Measurements from ENCODE around the gene PLEKHG5. TPM values are rescaled to one million over a fixed set of nuclear protein-coding genes. Genes with fewer than 3 reads are reported as not detected.

Gene PLEKHG5
- total and polyA plus RNA-seq, 4 experiments from 2014 or later: 1.7 to 11.8 (median 6.2) TPM

DNA sequence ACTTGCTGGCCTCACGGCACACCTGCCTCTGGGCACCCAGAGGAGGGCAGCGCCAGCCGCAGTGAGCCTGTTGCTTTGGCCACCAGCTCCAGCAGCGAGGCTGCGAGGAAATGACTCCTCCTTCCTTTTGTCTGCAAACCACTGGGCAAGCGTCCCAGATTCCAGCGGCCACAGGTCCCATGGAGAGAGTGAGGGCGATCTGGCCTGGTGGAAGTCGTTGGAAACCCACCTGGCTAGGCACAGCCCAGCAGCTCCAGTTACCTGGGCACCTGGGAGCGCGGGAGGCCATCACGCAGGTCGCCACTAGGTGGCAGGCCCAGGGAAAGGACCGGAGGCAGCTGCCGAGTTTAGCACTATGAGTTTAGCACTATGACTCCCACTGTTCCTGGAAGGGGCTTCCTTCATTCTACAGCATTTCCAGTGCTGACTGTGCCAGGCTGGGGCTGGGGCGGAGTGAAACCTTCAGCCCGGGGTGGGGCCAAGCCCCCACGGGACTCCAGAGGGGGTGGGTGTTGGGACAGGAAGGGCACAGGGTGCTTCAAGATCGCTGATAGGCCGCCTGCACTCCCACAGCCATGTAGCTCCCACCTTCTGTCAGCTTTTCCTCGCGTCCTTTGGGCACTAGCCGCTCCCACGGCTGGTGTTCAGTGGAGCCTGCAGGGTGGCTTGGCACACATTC is 68.0 kb downstream of the PLEKHG5 start:
- Histone ChIP-seq H3K36me3 (ENCODE audit: insufficient read depth, low read length) (no peaks in the 10 kb centered on the region), H3K4me1 (ENCODE audit: insufficient read depth, low read length) (peaks cover 35% of the 10 kb centered on the region), H3K4me3 (ENCODE audit: low read length in 2 of 2) (peak overlapping the region in 1 of 2 donors; percentile 38), H3K27ac (ENCODE audit: low read depth, low read length) (no peak overlapping the region), H3K27me3 (ENCODE audit: insufficient read depth, low read length) (peaks cover 37% of the 10 kb centered on the region), H3K9me3 (ENCODE audit: control insufficient read depth in 1 of 2, low read length in 2 of 2) (no peaks in the 10 kb centered on the region)
- Mint-ChIP-seq H3K9me3 (no peaks in the 10 kb centered on the region), H3K27ac (no peak overlapping the region), H3K4me1 (peaks cover 6 to 35% (median 19%) of the 10 kb centered on the region in 4 donors), H3K4me3 (peak overlapping the region; percentile 46 to 76 (median 68)), H3K36me3 (no peaks in the 10 kb centered on the region), H3K27me3 (peaks cover 22 to 24% of the 10 kb centered on the region in 2 donors)
- intact Hi-C loops (cut with micrococcal nuclease): loop anchor here (1.0 kb wide), 5 partner anchors 15 to 223 kb away; partner anchors contain the start of gene NOL9
- POLR2A ChIA-PET (ENCODE audit: partially characterized antibody): interaction anchor here (0.7 to 2.8 kb wide), 6 partner anchors 14 to 179 kb away, joined by 3 to 16 read pairs (median 5); partner anchors contain the start of gene KLHL21
- CTCF ChIA-PET (ENCODE audit: partially characterized antibody): interaction anchor here (0.7 to 5.6 kb wide), 25 partner anchors 8 to 223 kb away, joined by 3 to 88 read pairs (median 4); partner anchors contain the start of gene PLEKHG5
- DNase-seq: peak; percentile 64 to 74 (median 69)

DNA sequence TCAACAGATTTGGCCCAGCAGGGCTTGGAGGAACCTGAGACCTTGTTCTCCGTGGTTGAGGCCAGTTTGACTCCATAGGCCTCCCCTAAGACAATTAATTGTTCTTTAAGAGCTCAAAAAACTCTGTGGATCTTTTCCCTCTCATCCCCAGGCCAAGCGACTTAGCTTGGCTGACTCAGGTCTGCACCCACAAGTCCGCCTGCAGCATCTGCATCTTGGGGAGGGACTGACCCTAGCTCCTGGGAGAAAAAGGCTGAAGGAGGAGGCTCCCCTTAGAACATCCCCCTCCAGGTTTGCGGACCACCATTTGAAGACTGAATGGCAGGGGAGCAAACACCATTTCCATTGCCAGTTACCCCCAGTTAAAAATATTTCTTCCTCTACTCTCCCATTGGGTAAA is 70.2 kb downstream of the PLEKHG5 start:
- Mint-ChIP-seq H3K27me3 (peaks cover 35 to 38% of the 10 kb centered on the region in 2 donors), H3K4me3 (peak overlapping the region in 1 of 8 donors; percentile 72), H3K36me3 (no peaks in the 10 kb centered on the region), H3K27ac (peak overlapping the region in 1 of 7 donors; percentile 21), H3K9me3 (no peaks in the 10 kb centered on the region), H3K4me1 (peaks cover 6 to 31% (median 19%) of the 10 kb centered on the region in 4 donors)
- Histone ChIP-seq H3K9me3 (ENCODE audit: control insufficient read depth in 1 of 2, low read length in 2 of 2) (no peaks in the 10 kb centered on the region), H3K27ac (ENCODE audit: low read depth, low read length) (no peak overlapping the region), H3K27me3 (ENCODE audit: insufficient read depth, low read length) (peaks cover 58% of the 10 kb centered on the region), H3K36me3 (ENCODE audit: insufficient read depth, low read length) (no peaks in the 10 kb centered on the region), H3K4me1 (ENCODE audit: insufficient read depth, low read length) (peaks cover 36% of the 10 kb centered on the region), H3K4me3 (ENCODE audit: low read length in 2 of 2) (no peak overlapping the region)
- no peak for DNase-seq
- ChIA-PET POLR2A (ENCODE audit: partially characterized antibody) (interaction anchor here (0.8 to 2.8 kb wide), 3 partner anchors 39 to 181 kb away, joined by 3 to 16 read pairs (median 3); no protein-coding TSS in a partner anchor), CTCF (ENCODE audit: partially characterized antibody) (interaction anchor here (0.8 to 5.6 kb wide), 11 partner anchors 9 to 225 kb away, joined by 3 to 88 read pairs (median 4); partner anchors contain the start of gene PLEKHG5)
- intact Hi-C loops (cut with micrococcal nuclease): no loop called here

DNA sequence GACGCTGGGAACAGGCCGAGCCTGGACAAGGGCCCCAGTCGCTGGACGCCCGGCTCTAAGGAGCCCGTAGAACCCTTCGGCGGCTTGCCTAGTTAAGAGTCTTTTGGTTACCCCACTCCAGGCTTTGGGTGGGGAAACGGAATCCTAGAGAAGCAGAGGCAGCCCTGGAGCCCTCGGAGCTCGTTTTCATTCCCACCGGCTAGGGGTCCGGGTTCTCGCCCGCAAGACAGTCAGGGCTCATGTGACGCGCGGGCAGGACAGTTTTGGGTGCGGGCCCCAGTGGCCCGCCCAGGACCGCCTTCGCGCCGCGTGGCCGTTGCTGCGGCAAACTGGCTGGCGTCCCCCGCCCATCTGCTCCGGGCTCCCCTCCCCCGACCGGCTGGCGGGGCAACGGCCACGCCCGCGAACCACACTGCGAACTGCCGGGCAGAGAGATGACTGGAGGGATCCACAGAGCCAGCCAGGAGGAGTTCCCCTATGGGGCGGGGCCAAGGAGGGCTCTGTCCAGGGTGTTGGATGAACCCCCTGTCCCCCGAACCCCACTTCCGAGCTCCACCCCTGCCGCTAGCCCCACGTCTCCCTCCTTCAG is 70.9 kb downstream of the PLEKHG5 start:
- no peaks in the 10 kb centered on the region for H3K36me3 Mint-ChIP-seq
- Histone ChIP-seq H3K9me3 (ENCODE audit: control insufficient read depth in 1 of 2, low read length in 2 of 2) (no peaks in the 10 kb centered on the region), H3K27me3 (ENCODE audit: insufficient read depth, low read length) (peaks cover 61% of the 10 kb centered on the region), H3K4me3 (ENCODE audit: low read length in 2 of 2) (no peak overlapping the region), H3K27ac (ENCODE audit: low read depth, low read length) (no peak overlapping the region), H3K36me3 (ENCODE audit: insufficient read depth, low read length) (no peaks in the 10 kb centered on the region), H3K4me1 (ENCODE audit: insufficient read depth, low read length) (peaks cover 36% of the 10 kb centered on the region)
- peak overlapping the region in 4 of 8 donors; percentile 27 to 72 (median 44) for H3K4me3 Mint-ChIP-seq
- H3K27me3 Mint-ChIP-seq: peaks cover 42 to 45% of the 10 kb centered on the region in 2 donors
- no peak for DNase-seq
- intact Hi-C loops (cut with micrococcal nuclease): no loop called here
- H3K4me1 Mint-ChIP-seq: peaks cover 7 to 28% (median 17%) of the 10 kb centered on the region in 4 donors
- POLR2A ChIA-PET (ENCODE audit: partially characterized antibody): interaction anchor here (0.7 to 1.4 kb wide), 3 partner anchors 18 to 72 kb away, joined by 3 to 4 read pairs (median 3); no protein-coding TSS in a partner anchor
- CTCF ChIA-PET (ENCODE audit: partially characterized antibody): interaction anchor here (1.0 to 5.6 kb wide), 8 partner anchors 8 to 72 kb away, joined by 3 to 88 read pairs (median 6); partner anchors contain the start of gene PLEKHG5
- no peak overlapping the region for H3K27ac Mint-ChIP-seq
- no peaks in the 10 kb centered on the region for H3K9me3 Mint-ChIP-seq

DNA sequence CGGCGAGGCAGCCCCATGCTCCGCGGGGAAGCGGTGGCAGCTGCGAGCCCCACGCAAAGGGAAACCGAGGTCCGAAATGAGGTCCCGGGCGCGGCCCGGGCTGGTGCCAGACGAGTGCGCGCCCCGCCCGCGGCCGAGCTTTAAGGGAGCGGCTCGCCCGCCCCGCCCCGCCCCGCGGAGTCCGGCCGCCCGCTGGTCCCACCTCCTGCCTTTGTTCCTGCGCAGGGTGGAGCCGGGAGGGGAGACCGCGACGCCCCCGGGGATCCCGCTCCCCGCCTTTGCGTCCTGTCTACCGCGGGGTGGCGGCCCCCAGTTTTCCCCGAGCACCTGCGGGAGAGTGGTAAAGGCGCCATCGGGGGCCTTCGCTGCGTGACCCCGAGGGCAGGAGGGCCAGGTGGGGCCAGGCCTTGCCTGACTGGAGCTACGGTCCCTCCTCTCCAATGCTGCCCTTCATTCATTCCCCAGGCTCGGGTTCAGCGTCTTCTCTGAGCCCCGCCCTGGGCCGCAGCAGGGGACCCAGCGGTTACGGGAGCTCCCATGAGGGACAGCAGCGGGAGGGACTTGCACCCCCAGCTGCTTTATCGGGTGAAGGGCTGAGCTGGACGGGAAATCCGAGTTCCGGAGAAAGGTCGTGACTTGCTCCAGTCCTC is 71.5 kb downstream of the PLEKHG5 start, which contains the start of gene HES2:
TSS of gene HES2 (minus strand) at position 116 of the 650 bp plus-strand sequence. CDS start at position 17, 99 bp downstream.
- CTCF ChIA-PET (ENCODE audit: partially characterized antibody): interaction anchor here (1.0 to 5.6 kb wide), 4 partner anchors 18 to 71 kb away, joined by 3 to 88 read pairs (median 19); partner anchors contain the start of gene PLEKHG5
- no peak for DNase-seq
- Mint-ChIP-seq H3K27me3 (peaks cover 49 to 50% of the 10 kb centered on the region in 2 donors), H3K36me3 (no peaks in the 10 kb centered on the region), H3K9me3 (no peaks in the 10 kb centered on the region), H3K4me3 (peak within 1 kb of the TSS in 7 of 8 donors; percentile 20 to 72 (median 41)), H3K4me1 (peaks cover 7 to 28% (median 15%) of the 10 kb centered on the region in 4 donors), H3K27ac (no peak within 1 kb of the TSS)
- Histone ChIP-seq H3K9me3 (ENCODE audit: control insufficient read depth in 1 of 2, low read length in 2 of 2) (no peaks in the 10 kb centered on the region), H3K27ac (ENCODE audit: low read depth, low read length) (no peak within 1 kb of the TSS), H3K27me3 (ENCODE audit: insufficient read depth, low read length) (peaks cover 62% of the 10 kb centered on the region), H3K4me1 (ENCODE audit: insufficient read depth, low read length) (peaks cover 30% of the 10 kb centered on the region), H3K36me3 (ENCODE audit: insufficient read depth, low read length) (no peaks in the 10 kb centered on the region), H3K4me3 (ENCODE audit: low read length in 2 of 2) (no peak within 1 kb of the TSS)
- POLR2A ChIA-PET (ENCODE audit: partially characterized antibody): interaction anchor here (0.7 to 1.4 kb wide), 2 partner anchors 18 to 40 kb away, joined by 3 to 4 read pairs; no protein-coding TSS in a partner anchor
- intact Hi-C loops (cut with micrococcal nuclease): no loop called here

DNA sequence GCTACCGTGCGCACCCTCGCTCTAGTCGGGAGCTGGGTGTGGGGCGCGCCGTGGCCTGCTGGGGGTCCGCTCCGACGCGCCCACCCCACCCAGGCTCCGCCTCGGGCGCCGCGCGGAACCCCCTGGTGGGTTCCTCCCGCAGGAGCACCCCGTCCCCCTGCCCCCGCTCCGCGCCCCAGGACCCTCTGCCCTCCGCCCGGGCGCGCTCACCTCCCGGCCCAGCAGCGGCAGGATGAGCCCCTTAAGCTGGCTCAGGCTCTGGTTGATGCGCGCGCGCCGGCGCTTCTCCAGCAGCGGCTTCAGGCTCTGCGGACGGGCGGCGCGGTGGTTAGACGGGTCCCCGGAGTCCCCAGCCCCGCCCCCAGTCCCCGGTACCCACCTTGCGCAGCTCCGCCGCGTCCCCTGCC is 72.1 kb downstream of the PLEKHG5 start:
- peaks cover 67% of the 10 kb centered on the region for H3K27me3 ChIP-seq (ENCODE audit: insufficient read depth, low read length)
- intact Hi-C loops (cut with micrococcal nuclease): no loop called here
- ChIA-PET POLR2A (ENCODE audit: partially characterized antibody) (interaction anchor here (0.7 to 1.4 kb wide), 2 partner anchors 19 to 41 kb away, joined by 3 to 4 read pairs; no protein-coding TSS in a partner anchor), CTCF (ENCODE audit: partially characterized antibody) (interaction anchor here (1.2 to 5.6 kb wide), 2 partner anchors 18 to 71 kb away, joined by 3 to 88 read pairs; no protein-coding TSS in a partner anchor)
- H3K36me3 ChIP-seq (ENCODE audit: insufficient read depth, low read length): no peaks in the 10 kb centered on the region
- Mint-ChIP-seq H3K27me3 (peaks cover 53 to 56% of the 10 kb centered on the region in 2 donors), H3K36me3 (no peaks in the 10 kb centered on the region), H3K9me3 (no peaks in the 10 kb centered on the region), H3K4me1 (peaks cover 7 to 30% (median 18%) of the 10 kb centered on the region in 4 donors), H3K27ac (no peak overlapping the region), H3K4me3 (peak overlapping the region in 2 of 8 donors; percentile 41 to 59)
- H3K27ac ChIP-seq (ENCODE audit: low read depth, low read length): no peak overlapping the region
- H3K4me3 ChIP-seq (ENCODE audit: low read length in 2 of 2): no peak overlapping the region
- peaks cover 33% of the 10 kb centered on the region for H3K4me1 ChIP-seq (ENCODE audit: insufficient read depth, low read length)
- DNase-seq: no peak
- H3K9me3 ChIP-seq (ENCODE audit: control insufficient read depth in 1 of 2, low read length in 2 of 2): no peaks in the 10 kb centered on the region

DNA sequence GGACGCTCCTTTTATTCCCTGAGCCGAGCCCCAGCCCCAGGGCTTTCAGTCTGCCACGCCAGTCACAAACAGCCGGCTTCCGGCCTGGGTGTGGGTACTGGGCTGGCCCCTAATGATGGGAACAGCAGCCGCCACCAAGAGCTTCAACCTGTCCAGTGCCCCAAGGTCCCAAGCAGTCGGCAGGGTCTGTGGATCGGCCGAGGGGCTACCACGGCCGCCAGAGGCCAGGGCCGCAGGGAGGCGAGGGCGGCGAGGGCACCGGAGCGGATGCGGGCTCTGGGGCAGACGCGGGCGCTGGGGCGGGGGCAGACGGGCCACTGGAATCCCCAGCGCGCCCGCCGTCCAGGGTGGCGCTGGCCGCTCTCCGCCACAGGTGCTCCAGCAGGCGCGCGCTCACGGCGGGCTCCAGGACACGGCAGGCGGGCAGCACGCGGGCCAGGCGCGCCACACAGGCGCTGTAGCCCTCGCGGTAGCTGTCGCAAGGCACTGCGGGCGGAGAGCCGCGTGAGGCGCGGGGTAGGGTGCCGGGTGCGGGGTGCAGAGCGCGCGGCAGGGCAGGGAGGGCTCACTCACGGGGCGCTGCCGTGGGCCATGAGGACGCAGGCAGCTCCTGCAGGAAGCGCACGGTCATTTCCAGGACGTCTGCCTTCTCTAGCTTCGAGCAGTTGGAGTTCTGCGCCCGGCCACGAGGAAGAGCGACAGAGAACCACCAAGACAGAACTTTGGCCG is 72.6 kb downstream of the PLEKHG5 start:
- H3K9me3 Mint-ChIP-seq: no peaks in the 10 kb centered on the region
- CTCF ChIA-PET (ENCODE audit: partially characterized antibody): interaction anchor here (1.2 to 5.6 kb wide), 2 partner anchors 19 to 70 kb away, joined by 3 to 88 read pairs; no protein-coding TSS in a partner anchor

More for the DNA sequence above, 72.6 kb downstream of the PLEKHG5 start:
- H3K27me3 Mint-ChIP-seq: peaks cover 52 to 53% of the 10 kb centered on the region in 2 donors
- Histone ChIP-seq H3K36me3 (ENCODE audit: insufficient read depth, low read length) (no peaks in the 10 kb centered on the region), H3K27ac (ENCODE audit: low read depth, low read length) (no peak overlapping the region), H3K27me3 (ENCODE audit: insufficient read depth, low read length) (peaks cover 63% of the 10 kb centered on the region), H3K4me3 (ENCODE audit: low read length in 2 of 2) (no peak overlapping the region), H3K9me3 (ENCODE audit: control insufficient read depth in 1 of 2, low read length in 2 of 2) (no peaks in the 10 kb centered on the region), H3K4me1 (ENCODE audit: insufficient read depth, low read length) (peaks cover 30% of the 10 kb centered on the region)
- no peak overlapping the region for H3K27ac Mint-ChIP-seq
- intact Hi-C loops (cut with micrococcal nuclease): no loop called here
- peak overlapping the region in 4 of 8 donors; percentile 25 to 59 (median 50) for H3K4me3 Mint-ChIP-seq
- peaks cover 3 to 27% (median 15%) of the 10 kb centered on the region in 4 donors for H3K4me1 Mint-ChIP-seq
- POLR2A ChIA-PET (ENCODE audit: partially characterized antibody): no interaction called here
- no peak for DNase-seq
- H3K36me3 Mint-ChIP-seq: no peaks in the 10 kb centered on the region

Data from CD4-positive, alpha-beta memory T cell (primary cell).